Peyer's patch (tissue), 4 donors: Measurements from ENCODE around the gene TOX3.

ENCODE experiments used
- CTCF ChIP-seq, 6 experiments: fragments of 450-650 bp in 4 of 6; fragments of 200-600 bp in 2 of 6; sonication (generic) in 1 of 6; IDR thresholded peaks; one replicate each; pipeline ENCODE4 v1.5.1; 2017 to 2019; ENCODE audit warnings: antibody characterized with exemption in 6 of 6, mild to moderate bottlenecking in 3 of 6, moderate library complexity in 1 of 6
- POLR2A ChIP-seq, 2 donors: fragments of 450-650 bp; IDR thresholded peaks; one replicate each; pipeline ENCODE4 v1.5.1; 2017; ENCODE audit warnings: antibody characterized with exemption in 2 of 2, mild to moderate bottlenecking in 2 of 2, moderate library complexity in 2 of 2

- no peak for TF ChIP-seq CTCF (IDR thresholded peaks at IDR 0.05)
- TF ChIP-seq POLR2A (IDR thresholded peaks at IDR 0.05), result no peak
Observed at GRCh38 chr16:52408191-52408845, 138.6 kb downstream of the TOX3 start.
